SH-SY5Y (cell line): ENCODE data around the gene SFI1.

ENCODE experiments used
- GATA2 ChIP-seq: IDR thresholded peaks from 2 replicates; pipeline ENCODE4 v1.6.1; 2011; ENCODE audit warnings: mild to moderate bottlenecking, low read depth, low read length
- GATA3 ChIP-seq: IDR thresholded peaks from 2 replicates; pipeline ENCODE4 v1.6.1; 2011; ENCODE audit warnings: low read depth, mild to moderate bottlenecking, low read length, moderate library complexity

Gene SFI1

GRCh38 chr22:31586137-31586920 lies 90.0 kb downstream of the SFI1 start:
- TF ChIP-seq GATA3 = no peak
- no peak for TF ChIP-seq GATA2

GRCh38 chr22:31588970-31589675 lies 92.8 kb downstream of the SFI1 start:
- TF ChIP-seq GATA3 (no peak), GATA2 (no peak)

GRCh38 chr22:31595271-31595670 lies 98.9 kb downstream of the SFI1 start:
- no peak for TF ChIP-seq GATA3
- TF ChIP-seq GATA2 = no peak

- TF ChIP-seq GATA3 = no peak
- no peak for TF ChIP-seq GATA2
Observed at GRCh38 chr22:31602259-31602952, 106.1 kb downstream of the SFI1 start.

GRCh38 chr22:31603081-31603525 lies 106.8 kb downstream of the SFI1 start:
- TF ChIP-seq GATA3 = no peak
- TF ChIP-seq GATA2 = no peak

GRCh38 chr22:31603574-31603973 lies 107.2 kb downstream of the SFI1 start:
- TF ChIP-seq GATA3 (no peak), GATA2 (no peak)

- TF ChIP-seq GATA2 = no peak
- TF ChIP-seq GATA3 = no peak
Observed at GRCh38 chr22:31604137-31604705, 107.9 kb downstream of the SFI1 start.

GRCh38 chr22:31604746-31605705 lies 108.7 kb downstream of the SFI1 start:
- TF ChIP-seq GATA3 (no peak), GATA2 (no peak)

GRCh38 chr22:31605851-31606585 lies 109.7 kb downstream of the SFI1 start:
- TF ChIP-seq GATA2 (no peak), GATA3 (no peak)

- TF ChIP-seq GATA2 = no peak
- no peak for TF ChIP-seq GATA3
Observed at GRCh38 chr22:31607696-31608095, 111.4 kb downstream of the SFI1 start.

GRCh38 chr22:31609716-31610115 lies 113.4 kb downstream of the SFI1 start:
- TF ChIP-seq GATA2 (no peak), GATA3 (no peak)

- no peak for TF ChIP-seq GATA3
- TF ChIP-seq GATA2 = no peak
Observed at GRCh38 chr22:31610611-31611010, 114.3 kb downstream of the SFI1 start.

- no peak for TF ChIP-seq GATA2
- no peak for TF ChIP-seq GATA3
Observed at GRCh38 chr22:31611061-31611760, 114.9 kb downstream of the SFI1 start.

- no peak for TF ChIP-seq GATA2
- no peak for TF ChIP-seq GATA3
Observed at GRCh38 chr22:31612891-31613285, 116.6 kb downstream of the SFI1 start.
